GF-D8 (cell line): ENCODE results near the gene EXOC6B.

Experiments used
- DNase-seq: peaks from one replicate; lab custom pipeline; 2025; lab: John Stamatoyannopoulos, UW

EXOC6B gene

DNA sequence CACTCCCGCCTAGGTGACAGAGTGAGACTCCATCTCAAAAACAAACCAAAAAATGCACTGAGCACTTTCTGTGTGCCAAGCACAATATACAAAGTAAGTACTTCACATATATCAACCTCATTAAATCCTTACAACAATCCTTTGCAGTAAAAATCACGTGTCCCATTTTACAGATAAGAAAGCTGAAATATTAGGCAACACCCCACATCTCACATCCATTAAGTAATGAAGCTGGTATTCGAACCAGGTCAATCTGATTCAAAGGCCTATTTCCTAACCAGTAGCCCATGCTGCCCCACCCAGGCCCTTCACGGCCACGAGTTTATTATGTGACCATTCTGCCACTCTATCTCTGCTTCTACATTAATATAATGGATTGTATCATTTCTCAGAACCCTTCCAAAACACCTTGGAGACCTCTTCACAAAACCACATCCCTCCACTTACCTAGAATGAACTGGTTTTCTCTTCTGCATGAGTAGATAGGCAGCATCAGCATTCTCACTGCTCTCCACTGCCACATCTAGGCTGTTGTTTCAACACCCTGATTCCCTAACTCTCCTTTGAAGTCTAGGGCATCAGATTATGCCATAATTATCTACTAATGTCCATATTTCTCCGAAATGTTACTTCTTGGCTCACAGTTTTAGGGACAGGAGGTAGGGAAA is 3.1 kb upstream of the EXOC6B start:
- DNase-seq, result no peak

DNA sequence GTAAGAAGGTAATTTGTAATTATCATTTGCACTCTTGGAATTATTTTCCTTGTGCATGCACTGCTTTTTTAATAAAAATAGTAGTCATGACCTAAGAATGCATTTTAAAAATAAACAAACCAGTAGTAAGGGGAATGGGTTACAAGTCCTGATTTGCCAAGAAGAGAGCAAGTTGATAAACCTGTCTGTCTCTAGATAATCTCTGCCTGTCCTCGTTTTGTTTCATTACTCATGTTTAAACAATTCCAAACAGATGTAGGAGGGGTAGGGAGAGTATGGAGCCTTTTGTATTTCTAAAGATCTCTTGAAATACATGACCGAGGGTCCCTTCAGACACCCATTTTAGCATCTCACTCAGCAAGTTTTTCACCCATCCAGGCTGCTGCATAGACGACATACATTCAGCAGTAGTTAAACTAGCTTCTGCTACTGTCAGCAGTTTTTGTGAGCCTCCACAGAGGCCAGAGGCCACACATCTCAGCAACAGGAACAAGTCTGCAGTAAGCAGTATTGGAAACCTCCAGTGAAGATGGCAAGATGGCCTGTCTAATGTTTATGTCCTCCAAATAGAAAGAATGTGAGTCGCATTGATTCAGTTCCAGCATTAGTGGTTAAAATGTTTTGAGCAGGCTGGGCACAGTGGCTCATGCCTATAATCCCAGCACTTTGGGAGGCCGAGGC is 2.3 kb upstream of the EXOC6B start:
- no peak for DNase-seq

DNA sequence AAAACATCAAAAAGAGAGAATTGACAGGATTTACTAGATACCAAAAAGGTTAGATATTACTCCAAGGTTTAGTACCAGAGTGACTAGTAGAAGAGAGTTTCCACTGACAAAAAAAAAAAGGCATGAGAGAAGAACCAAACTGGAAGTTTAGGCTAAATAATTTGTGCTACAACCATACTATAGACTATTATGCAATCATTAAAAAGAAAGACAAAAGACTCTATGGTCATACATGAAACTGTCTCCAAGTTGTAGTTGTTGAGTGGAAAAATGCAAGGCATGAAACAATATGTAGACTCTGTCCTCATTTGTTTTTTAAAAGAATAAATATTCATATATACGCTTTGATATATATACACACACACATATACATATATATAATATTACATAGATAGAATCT is 1.7 kb upstream of the EXOC6B start:
- DNase-seq, result no peak

DNA sequence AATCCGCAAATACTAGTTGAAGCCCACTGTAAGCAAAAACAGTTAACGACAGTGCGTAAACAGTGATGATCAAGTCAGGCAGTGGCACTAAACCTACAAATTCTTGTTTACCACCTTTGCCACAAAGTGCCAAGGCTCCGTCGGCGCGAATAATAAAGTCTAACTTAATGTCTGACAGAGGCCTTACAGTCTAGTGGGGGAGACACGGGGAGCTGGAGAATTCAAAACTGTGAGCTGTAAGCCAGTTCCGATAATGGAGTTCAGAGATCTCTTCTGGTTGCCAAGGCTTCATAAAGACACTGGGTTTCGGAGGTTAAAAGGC is 284 bp upstream of the EXOC6B start:
- DNase-seq, result no peak

DNA sequence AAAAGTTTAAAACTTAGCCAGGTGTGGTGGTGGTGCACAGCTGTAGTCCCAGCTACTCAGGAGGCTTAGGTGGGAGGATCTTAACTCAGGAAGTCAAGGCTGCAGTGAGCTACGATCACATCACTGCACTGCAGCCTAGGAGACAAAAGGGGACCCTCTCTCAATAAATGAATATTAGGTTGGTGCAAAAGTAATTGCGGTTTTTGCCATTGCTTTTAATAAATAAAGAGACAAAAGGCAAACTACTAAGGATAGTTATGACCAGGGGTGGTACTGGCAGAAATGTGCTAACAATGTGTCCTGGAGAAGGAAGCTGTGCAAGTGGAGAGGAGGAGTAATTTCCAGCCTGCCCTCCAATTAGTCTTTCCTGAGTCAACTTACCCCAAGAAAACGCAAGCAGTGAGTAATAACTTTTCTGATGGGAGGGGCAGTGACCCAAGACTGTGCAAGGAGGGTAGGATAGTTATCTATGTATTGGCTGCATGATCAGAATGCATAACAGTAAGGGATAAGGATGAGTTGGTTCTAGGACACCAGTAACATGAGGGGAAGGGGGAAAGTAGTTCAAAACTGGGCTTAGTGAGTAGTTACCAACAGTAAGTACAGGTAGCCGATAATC is 1.5 kb downstream of the EXOC6B start:
- DNase-seq, result no peak

- no peak for DNase-seq
These were observed 3.0 kb downstream of the EXOC6B start for GRCh38 chr2:72822794-72823193.

GRCh38 chr2:72821983-72822382 is 3.9 kb downstream of the EXOC6B start:
- DNase-seq, result no peak

- DNase-seq, result no peak
These were observed 4.7 kb downstream of the EXOC6B start for GRCh38 chr2:72821118-72821517.

- no peak for DNase-seq
These were observed 6.3 kb downstream of the EXOC6B start for GRCh38 chr2:72819501-72819900.

- DNase-seq, result no peak
These were observed 10.1 kb downstream of the EXOC6B start for GRCh38 chr2:72815655-72816278.

GRCh38 chr2:72813841-72814240 is 12.0 kb downstream of the EXOC6B start:
- DNase-seq, result no peak

DNA sequence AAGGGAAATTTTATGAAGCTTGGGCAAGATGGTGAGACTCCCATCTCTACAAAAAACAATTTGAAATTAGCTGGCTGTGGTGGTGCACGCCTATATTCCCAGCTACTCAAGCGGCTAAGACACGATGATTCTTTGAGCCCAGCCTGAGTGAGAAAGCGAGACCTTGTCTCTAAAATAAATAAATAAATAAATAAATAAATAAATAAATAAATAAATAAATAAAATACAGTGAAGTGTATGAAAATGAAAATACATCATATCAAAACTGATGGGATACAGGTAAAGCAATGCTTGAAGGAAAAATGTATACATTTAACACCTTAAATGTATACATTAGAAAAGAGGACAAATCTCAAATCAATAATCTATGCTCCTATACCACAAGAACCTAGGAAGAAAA is 15.7 kb downstream of the EXOC6B start:
- no peak for DNase-seq

DNA sequence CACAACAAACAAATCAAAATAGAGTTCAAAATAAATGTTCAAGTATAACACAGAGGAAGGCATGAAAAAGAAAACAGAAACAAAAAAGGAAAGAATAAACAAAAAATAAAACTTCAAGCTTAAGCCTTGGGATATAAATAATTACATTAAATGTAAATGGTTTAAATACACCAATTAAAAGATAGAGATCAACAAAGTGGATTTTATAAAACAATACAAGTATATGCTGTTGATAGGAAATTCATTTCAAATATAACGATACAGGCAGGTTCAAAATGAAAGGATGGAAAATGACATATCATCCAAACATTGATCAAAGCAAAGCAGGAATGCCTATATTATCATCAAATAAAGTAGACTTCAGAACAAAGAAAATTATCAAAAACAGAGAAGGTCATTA is 16.7 kb downstream of the EXOC6B start:
- DNase-seq, result no peak

GRCh38 chr2:72806280-72806945 is 19.4 kb downstream of the EXOC6B start:
- DNase-seq, result no peak

- no peak for DNase-seq
These were observed 22.1 kb downstream of the EXOC6B start for GRCh38 chr2:72803626-72804320.

DNA sequence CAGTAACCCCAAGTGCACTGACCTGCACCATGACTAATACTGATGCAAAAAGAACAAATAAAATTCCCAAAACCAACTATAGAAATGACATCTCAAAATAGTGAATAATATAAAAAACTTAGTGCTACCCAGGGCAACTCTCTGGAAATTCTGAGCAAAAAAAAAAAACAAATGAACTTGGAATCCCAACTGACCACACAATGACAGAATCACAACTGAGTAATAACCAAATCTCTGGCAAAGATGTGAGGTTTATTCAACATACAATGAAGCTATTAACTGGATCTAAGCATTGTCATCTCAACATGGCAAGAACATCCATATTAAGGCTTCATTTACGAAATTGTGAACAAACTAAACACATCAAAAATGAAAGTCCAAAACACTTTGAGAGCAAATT is 22.7 kb downstream of the EXOC6B start:
- no peak for DNase-seq

GRCh38 chr2:72800492-72800891 is 25.3 kb downstream of the EXOC6B start:
- no peak for DNase-seq

- no peak for DNase-seq
These were observed 28.1 kb downstream of the EXOC6B start for GRCh38 chr2:72797740-72798139.

DNA sequence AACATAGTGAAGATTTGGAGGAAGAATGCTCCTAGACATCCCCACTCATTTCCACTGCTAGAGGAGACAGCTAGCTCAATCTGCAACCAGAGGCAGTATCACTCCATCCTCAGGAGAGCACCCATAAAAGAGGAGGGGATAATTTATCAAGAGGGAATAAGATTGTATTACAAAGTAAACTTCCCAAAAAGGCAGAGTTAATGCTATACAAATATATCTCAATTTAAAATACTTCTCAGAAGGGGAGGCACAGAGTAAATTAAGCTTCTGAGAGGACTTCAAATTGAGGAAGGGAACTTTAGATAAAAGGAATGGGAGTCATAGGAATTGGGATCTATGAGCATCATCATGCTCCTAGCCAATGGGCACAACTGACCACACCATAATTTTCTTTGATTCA is 29.1 kb downstream of the EXOC6B start:
- DNase-seq, result no peak

DNA sequence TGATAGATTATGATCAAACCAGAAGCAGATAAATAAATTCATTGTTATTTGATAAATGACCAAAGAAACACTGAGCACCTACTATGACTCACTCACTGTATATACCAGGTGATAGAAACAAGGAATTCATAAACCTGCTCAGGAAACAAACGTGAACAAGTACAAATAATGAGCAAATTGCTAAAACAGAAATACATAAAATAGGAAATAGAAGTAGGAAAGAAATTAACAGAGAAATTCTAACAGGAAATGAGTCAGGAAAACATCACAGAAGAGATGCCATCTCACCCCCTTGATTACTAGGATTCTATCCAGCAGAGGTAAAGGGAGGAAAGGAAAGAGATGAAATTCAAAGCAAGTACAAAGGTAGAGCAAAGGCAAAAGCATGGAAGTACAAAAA is 31.3 kb downstream of the EXOC6B start:
- DNase-seq, result no peak

DNA sequence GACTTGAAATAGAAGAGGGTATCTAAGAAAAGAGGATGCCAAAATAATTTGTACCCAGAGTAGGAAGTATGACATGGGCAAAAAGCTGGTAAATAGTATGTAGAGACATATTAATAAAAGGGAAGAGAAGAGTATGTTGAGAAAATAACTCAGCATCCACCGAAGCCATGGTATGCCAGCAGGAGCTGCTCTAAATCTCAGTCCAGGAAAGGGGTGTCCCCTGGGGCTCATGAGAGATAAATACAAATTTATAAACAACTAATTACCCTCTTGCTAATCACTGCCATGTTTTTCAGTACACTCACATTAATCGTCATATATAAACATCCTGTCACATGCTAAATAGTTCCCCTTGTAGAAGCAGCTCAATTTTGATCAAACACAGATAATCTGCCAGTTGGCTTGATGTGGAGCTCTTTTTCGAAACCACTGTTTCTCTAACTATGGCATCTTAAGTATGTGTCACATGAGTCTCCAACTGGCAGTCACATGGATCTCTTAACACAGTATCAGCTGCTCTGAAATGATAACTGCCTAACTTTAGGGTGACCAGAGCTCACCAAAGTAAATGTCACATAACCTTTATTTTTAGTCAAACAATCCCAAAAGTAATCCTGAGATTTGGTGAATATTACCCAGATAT is 31.9 kb downstream of the EXOC6B start:
- no peak for DNase-seq

DNA sequence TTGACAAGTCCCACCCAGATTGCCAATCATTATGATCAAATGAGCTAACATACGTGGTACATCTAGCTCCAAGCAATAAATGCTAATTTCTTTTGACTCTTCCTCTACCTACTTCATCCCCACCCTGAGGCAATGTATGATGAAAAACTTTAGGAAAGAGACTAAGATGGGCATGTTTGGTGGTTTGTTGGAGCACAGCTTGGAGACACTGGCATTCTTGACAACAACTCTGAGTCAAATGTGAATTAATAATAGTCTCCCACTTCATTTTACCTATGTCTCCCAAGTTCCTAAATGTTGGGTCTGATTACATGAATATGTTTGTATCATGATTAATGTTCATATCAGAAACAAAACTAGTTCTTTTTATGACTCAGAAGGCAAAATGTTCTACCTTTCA is 36.6 kb downstream of the EXOC6B start:
- no peak for DNase-seq
